Omental fat pad (tissue), 4 donors: ENCODE data around the gene TNS1. TPM values are rescaled to one million over a fixed set of nuclear protein-coding genes. Genes with fewer than 3 reads are reported as not detected.

Experiments
- ATAC-seq: fragments of 150-250 bp; one replicate; pipeline ENCODE4 v1.9.1; 2016; ENCODE audit warnings: mild to moderate bottlenecking, moderate library complexity; ENCODE audit not compliant: low FRiP score
- DNase-seq: peaks from one replicate; pipeline ENCODE4 v3.0.0-alpha.2; 2019; ENCODE audit warnings: low spot score
- CTCF ChIP-seq, 3 donors: fragments of 450-650 bp; IDR thresholded peaks; one replicate each; pipeline ENCODE4 v1.5.1; 2016 to 2017; ENCODE audit warnings: antibody characterized with exemption in 3 of 3, mild to moderate bottlenecking in 3 of 3, moderate library complexity in 2 of 3
- total RNA-seq, 4 donors: library from RNA; depleted of rRNA; stranded (reverse); fragments of >200 nt; gene quantifications; one replicate each; pipeline ENCODE4 v1.1.0, GENCODE V29; 2016

The TNS1 gene
- total RNA-seq, 4 donors from 2014 or later, result 135 to 453 (median 361) TPM

DNA sequence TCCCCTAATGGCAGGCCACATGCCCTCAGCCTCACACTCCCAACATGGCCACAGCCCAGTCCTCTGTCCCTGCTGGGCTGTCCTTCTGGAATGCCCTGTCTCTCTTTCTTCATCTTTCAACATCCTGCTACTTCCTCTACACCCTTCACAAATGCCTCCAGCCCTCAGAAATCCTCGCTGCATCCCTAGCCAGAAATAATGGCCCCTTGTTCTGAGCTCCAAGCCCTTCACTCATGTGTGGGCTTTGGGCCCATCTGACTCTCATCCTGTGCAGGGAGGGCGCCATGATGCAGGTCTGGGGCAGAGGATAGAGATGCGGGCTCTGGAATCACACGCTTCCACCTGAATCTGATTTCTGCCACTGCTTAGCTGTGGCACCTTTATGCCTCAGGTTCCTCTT is 181.9 kb downstream of the TNS1 start:
- ATAC-seq (no peak), DNase-seq (no peak)
- TF ChIP-seq CTCF (IDR thresholded peaks at IDR 0.05), result no peak

DNA sequence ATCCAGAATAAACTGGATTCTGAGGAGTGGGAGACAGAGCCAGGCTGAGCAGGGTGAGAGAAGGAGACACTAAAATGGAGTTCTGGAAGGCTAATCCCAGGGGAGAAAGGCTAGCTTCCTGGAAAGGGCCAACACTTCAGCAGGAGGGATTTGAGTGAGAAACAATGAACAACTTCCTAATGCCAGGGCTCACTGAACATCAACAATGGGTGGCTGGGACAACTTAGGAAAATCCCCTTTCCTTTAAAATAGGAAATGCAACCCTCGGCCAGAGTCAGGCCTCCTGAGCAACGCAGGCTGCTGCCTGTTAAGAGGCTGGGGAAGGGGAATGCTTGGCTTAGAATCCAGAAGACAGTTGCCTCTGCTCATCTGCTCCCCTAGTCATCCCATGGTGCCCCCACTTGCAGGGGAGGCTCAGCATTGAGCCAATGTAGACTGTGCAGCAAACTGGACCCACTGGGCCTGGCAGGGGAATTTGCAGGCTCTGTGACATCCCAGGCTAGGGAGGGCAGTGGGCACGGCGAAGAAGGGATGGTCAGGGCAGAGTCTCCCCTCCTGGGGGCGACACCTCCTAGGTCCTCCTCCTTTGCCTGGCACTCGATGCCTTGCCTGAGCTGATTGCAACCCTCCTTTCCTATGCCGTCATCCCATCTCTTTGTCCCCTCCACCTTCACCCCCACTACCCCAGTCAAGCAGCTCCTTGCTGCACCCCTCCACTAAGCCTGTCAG is 182.5 kb downstream of the TNS1 start:
- no peak for TF ChIP-seq CTCF (IDR thresholded peaks at IDR 0.05)
- DNase-seq, result no peak
- ATAC-seq, result no peak

DNA sequence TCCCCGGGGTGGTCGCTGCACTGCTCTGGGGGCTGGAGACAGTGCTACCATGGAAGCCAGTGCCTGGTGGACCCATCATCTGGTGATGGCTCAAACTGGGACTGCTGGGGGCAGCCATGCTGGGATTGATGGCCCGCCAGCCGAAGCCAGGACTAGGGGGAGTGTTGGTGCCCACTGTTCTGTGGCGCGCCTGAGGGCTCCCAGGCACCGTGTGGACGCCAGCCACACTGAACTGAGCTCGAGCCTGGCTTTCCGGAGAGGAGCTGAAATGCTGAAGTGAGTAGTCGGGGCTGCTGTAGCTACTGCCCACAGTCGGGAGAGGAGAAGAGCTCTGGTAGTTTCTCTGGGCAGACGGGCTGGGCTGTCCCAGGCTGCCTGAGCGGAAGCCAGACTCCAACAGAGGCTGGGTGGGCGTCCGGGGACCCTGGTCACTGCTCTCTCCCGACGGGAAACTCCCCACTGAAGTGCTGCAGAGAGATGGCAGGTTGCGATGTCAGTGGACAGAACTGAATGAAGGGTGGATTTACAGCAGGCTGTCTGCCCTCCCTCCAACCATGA is 184.4 kb downstream of the TNS1 start:
- ATAC-seq (no peak), DNase-seq (no peak)
- no peak for TF ChIP-seq CTCF (IDR thresholded peaks at IDR 0.05)

DNA sequence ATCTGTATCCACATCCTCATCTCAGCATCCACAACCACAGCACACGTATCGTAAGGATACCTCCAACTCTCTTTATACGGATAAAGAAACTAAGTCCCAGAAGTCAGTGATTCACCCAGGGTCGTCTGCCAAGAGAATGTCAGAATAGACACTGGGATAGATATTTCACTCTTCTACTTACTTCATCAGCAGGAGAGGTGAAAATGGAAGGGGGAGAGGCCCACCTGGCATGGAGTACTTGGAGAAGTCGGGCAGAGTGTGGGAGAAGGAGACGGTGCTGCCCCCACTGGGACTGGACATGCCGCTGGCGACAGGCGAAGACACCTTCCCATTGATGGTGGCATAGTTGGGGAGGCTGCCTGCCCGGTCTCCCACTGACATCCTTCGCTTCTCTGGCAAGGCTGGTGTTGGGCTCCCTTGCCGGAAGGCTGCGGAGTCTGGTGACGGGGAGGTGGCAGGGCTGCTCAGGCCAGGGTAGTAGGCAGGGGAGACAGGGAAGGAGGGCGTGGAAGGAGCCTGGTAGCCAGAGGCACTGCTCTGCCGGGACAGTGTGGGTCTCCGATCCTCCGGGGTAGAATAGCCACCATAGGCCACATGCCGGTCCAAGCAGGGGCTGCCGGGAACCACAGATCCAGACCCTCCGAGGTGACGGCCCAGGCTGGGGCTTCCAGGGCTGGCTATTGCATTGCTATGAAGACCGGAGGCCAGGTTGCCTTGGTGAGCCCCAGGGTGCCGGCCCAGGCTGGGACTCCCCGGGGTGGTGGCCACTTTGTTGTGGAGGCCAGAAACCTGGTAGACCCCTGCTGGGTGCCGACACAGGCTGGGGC is 185.1 kb downstream of the TNS1 start:
- no peak for ATAC-seq

DNA sequence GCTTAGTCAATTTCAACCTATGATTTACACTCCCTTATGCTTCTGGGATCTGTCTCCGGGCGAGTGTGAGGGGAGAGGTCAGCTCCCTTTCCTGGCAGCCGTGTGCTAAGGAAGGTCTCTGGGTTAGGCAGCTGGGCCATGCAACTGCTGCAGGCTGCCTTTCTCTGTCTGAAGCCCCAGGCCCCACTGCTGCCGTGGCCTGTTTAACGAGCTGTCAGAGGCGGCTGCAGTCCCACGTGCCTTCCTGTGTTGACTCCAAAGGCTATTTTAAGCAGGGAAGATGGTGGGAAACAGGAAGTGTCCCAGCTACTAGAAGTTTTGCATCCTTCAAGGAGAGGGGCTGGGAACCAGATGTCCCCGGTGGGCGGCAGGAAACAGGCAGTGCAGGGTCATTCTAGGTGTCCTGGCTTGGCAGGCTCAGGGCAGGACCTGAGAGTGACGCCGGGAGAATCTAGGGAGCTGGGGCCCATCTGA is 186.4 kb downstream of the TNS1 start:
- TF ChIP-seq CTCF (IDR thresholded peaks at IDR 0.05), result no peak
- ATAC-seq, result no peak
- DNase-seq, result no peak

More for the DNA sequence above, 185.1 kb downstream of the TNS1 start:
- no peak for TF ChIP-seq CTCF (IDR thresholded peaks at IDR 0.05)
- DNase-seq, result no peak

GRCh38 chr2:217813828-217814227 is 189.0 kb downstream of the TNS1 start:
- ATAC-seq (no peak), DNase-seq (no peak)
- TF ChIP-seq CTCF (IDR thresholded peaks at IDR 0.05), result no peak
